Sigmoid colon (tissue), 4 donors: ENCODE data around the gene ZCCHC24.

ENCODE experiments used
- CTCF ChIP-seq, 4 experiments: fragments of 450-650 bp in 3 of 4; fragments of 200-600 bp in 1 of 4; IDR thresholded peaks; one replicate each; pipeline ENCODE4 v1.5.1; 2016 to 2019; ENCODE audit warnings: antibody characterized with exemption in 4 of 4, mild to moderate bottlenecking in 3 of 4, moderate library complexity in 2 of 4
- POLR2A ChIP-seq, 2 donors: fragments of 450-650 bp; IDR thresholded peaks; one replicate each; pipeline ENCODE4 v1.6.1; 2016; ENCODE audit warnings: antibody characterized with exemption in 2 of 2, mild to moderate bottlenecking in 2 of 2, moderate library complexity in 2 of 2
- POLR2AphosphoS5 ChIP-seq, 4 donors: sonication (generic); formaldehyde crosslinking; IDR thresholded peaks; one replicate each; pipeline ENCODE4 v1.6.1; 2017; ENCODE audit warnings: antibody characterized with exemption in 4 of 4

GRCh38 chr10:79437111-79437814 lies 8.2 kb downstream of the ZCCHC24 start:
- TF ChIP-seq CTCF (IDR thresholded peaks at IDR 0.05) = no peak
- no peak for TF ChIP-seq POLR2A (IDR thresholded peaks at IDR 0.05)
- TF ChIP-seq POLR2AphosphoS5 (IDR thresholded peaks at IDR 0.05) = no peak
